HG03571 (cell line): ENCODE data around the gene SNAI1.
"Not testable (repeated sequence)": the region's sequence is repeated elsewhere in the genome, so short reads cannot be mapped to it uniquely, and the experiment has no call there.

Experiments used
- ATAC-seq: cut with Tn5 transposase; IDR thresholded peaks from one replicate; pipeline ENCODE4 v1.9.1; 2021; ENCODE audit not compliant: unreplicated experiment

The SNAI1 gene

GRCh38 chr20:50011597-50011996 is 28.8 kb downstream of the SNAI1 start:
- not testable (repeated sequence) for ATAC-seq

DNA sequence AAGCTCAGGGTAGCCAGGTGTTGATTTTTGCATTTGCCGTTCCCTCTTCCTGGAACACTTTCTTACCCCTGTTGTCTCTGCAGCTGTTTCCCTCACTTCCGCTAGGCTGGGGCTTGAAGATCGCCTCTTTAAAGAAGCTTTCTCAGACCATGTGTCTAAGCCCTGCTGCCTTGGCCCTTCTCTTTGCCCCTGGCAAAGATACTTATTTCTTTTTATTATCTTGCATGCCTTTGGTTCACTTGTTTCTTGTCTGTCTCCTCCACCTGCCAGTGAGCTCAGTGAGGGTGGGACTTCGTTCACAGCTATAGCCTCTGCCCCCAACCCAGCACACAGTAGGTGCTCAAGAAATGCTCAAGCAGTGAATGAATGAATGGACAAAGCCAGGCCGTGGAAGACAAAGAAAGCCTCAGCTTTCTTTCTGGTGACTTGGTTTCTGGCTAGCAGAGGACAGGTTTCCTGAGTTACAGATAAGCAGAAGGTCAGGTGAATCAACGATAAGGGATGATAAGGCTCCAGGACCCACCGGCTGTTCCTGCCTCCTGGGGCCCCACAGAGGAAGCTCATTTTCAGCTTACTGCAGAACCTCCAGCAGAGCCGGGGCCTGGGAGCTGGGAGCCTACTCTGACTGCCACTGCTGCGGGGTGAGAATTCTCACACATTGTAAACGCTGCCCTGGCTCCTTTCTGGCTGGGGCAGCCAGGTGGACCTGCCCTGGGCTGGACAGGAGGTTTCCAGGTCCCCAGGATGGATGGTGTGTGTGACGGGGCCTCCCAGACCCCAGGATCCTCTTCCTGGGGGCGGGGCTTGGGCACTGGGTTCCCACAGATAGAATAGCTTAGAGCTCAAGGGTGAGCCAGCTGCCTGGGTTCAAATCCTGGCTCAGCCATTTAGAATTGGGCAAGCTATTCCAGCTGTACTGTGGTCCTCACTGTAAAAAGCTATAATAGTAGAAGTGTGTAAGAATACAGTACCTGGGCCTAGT is 29.8 kb downstream of the SNAI1 start:
- ATAC-seq, result no peak

- ATAC-seq, result no peak
Measured at GRCh38 chr20:50013976-50014375, 31.2 kb downstream of the SNAI1 start.

DNA sequence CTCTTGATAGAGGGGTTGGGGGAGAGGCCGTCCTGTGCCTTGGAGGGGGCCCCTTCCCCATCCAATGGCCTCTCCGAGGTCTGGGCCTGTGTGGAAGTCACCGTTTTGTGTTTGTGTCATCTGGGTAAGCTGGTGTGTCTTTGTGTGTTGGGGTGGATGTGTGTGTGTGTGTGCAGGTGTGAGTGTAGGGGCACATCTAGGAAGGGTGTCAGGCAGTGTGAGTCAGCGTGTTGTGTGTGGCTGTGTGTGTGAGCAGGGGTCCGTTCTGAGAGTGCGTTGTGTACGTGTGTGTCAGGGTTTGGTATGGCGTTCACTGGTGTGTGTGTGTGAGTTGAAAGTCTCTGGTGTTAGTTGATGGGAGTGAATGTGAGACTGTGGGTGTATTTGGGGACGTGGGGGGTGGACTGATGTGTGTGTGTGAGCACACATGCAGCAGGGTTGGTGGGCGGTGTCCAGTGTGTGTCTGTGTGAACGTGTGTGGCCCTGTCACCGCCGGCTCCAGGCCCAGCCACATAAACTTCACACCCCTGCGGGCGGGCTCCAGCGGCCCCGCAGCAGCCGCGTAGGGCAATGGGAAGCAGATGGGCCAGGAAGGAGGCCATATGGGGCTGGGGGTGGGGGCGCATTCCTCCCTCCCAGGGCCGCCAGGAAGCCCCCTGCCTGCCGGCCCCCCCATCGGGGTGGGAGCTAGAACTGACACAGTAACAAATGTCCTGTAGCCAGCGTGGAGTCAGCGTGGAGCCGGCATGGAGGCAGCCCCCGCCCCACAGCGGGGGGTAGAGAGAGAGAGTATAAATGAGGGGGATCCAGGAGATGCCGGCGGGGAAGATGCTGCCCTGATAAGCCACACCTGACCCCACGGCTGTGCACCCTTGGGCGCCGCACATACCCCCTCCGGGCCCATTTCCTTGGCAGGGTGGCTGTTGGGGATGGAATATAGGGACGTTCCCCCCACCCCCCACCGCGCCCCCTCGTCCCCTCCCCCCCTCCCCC is 32.1 kb downstream of the SNAI1 start:
- no peak for ATAC-seq

- no peak for ATAC-seq
Measured at GRCh38 chr20:50015636-50015992, 32.8 kb downstream of the SNAI1 start.

DNA sequence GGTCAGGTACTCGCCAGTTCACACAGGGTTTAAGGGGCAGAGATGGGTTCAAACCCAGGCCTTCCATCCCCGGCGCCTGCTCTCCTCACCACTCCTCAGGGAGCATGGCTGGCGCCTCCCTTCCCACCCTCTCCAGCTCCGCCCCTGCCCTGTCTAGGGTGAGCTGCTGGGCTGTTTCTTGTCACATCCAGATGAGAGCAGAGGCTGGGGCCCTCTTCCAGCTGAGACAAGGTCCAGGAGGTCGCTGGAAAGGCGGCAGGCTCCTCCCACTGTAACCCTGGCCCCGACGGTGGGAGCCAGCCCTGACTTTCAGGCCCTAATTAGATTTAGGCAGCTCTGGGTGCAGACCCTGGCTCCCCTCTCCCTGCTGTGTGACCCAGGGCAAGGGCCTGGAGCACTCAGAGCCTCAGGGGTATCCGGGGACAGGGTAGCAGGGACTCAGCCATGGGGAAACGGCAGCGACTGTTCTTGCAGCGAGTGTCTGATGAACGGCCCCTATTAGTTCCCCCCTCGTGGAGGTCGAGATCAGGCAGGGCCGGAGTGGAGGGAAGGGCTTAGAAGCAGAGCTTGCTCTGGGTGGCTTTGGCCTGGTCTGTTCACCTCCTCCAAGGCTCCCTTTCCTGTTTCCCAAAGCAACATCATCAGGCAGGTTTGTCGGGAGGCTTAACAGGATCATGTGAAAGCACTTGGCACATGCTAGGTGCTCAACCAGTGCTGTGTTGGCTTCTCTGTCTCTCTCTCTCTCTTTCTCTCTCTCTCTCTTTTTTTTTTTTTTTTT is 33.4 kb downstream of the SNAI1 start:
- no peak for ATAC-seq

DNA sequence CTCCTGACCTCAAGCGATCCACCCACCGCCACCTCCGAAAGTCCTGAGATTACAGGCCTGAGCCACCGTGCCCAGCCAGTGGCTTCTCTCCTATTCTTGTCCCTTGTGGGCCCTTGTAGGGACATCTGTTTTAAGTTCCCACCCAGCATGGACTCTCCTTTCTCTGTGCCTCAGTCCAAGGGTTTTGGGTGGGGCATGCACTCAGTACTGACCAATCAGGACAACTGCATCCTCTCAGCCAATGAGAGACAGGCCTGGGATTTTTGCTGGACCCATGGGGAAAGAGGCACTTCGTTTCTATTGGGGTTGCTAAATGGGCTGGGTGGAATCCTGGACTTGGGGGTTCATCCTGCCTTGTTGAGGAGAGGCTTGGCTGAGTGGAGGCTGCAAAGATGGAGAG is 34.4 kb downstream of the SNAI1 start:
- no peak for ATAC-seq

- no peak for ATAC-seq
Measured at GRCh38 chr20:50017576-50018248, 34.9 kb downstream of the SNAI1 start.

GRCh38 chr20:50019466-50020256 is 36.9 kb downstream of the SNAI1 start:
- ATAC-seq, result no peak

DNA sequence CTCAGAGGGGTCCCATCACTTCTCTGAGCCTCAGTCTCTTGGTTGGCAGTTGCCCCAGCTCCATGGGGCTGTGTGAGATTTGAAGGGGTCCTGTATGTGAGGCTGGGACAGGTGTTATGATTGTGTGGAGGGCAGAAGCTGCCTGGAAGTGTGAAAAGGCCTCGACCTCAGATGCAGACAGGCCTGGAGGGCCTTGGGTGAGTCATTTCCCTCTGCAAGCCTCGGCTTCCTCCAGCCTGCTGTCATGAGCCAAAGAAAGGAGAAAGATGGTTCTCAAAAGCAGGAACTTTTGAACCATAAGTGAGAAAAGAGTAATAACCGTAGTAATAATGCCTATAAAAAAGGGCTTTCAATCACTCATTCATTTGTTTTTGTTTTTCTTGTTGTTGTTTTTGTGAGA is 37.5 kb downstream of the SNAI1 start:
- ATAC-seq, result no peak

GRCh38 chr20:50022676-50023075 is 39.9 kb downstream of the SNAI1 start:
- no peak for ATAC-seq

GRCh38 chr20:50023116-50023805 is 40.5 kb downstream of the SNAI1 start:
- no peak for ATAC-seq

DNA sequence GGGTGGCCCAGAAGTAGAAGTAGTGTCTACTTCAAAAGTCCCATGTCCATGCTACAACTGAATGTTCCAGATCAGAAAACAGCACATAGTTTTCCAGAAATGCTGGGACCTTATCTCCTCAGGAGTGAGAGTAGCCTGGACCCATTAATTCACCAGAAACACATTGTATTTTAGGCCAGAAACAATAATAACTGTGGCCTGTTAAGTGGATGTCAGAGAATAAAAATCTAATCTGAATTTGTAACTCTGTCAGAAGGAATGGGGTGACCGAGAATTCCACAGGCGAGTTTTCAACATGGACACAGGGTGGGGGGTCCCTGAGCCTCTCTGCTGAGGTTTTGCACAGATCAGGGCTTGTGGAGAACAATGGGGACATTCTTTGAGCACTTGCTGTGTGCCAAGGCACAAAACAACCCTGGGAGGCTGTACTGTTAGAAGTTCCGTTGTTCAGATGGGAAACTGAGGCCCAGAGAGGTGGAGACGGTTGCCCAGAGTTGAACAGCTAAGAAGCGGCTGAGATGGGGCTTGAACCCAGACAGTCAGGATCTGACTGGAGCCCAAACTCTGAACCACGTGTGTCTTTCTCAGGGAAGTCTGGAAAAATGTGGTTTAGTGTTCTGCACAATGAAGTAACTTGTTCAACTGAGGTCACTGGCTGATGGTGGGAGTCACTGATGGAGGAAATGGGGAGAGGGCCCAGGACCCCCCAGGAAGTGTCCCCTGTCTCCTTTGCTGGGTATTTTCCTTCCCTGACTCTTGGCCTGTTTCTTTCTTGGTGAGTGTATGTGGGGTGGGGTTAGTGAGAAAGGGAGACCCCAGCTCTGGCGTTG is 44.2 kb downstream of the SNAI1 start:
- ATAC-seq, result no peak

DNA sequence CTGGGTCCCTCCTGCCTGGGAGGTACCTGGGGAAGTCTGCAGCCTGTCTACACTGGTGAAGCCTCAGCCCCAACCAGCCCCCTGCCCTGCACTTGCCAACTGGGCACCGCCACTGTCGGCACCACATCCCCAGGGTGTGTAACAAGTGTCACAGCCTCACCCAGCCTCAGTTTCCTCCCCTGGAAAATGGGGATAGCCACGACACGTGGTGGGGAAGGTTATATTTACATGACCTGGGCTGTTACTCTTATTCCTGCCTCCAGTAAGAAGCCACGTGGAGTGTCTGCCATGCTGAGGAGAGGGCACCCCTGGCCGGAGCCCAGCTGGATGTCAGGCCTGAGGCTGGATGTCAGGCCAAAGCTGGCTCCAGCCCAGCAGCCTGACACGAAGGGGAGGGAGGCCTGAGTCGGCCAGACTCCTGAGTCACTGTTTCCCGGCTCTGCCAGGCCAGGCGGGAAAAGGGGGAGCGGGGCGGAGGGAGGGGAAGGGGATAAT is 44.9 kb downstream of the SNAI1 start:
- no peak for ATAC-seq

GRCh38 chr20:50029083-50029696 is 46.4 kb downstream of the SNAI1 start:
- no peak for ATAC-seq

DNA sequence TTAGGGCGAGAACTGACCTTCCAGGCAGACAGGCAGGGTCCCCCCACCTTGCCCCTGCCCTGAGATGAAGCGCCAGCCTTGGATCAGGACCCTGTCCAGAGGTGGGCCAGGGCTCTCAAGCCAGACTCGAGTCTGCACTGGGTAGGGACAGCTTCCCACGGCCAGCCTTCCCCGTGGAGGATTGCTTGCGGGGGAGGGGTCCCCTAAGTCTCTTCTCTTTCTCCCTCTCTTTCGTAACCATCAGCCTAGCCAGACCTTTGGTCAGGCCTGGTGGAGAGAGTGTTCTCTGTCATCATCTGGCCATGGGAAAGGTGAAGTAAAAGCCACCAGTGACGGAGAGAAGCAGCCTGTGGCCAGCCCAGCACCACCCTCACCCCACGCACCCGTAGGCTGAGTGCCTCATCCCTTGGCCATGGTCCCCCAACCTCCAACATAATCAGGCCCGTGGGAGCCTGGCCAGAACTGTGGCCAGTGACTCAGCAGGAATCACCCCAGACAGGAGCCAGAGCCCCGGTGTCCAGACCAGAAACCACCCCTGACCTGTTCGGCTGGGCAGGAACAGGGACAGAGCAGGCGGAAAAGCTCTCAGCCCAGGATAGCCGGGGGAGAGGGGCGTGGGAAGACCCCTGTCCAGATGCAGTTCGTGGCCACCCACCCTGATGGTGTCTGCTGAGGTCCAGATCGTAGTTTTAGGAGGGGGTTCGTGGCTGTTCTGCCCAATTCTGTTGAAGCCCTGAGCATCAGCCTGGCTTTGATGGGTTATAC is 47.1 kb downstream of the SNAI1 start:
- no peak for ATAC-seq
